GM21737 (cell line): ENCODE measurements around the gene GOT1.
A peak's percentile ranks its signal among the peaks of the same experiment; 100 is the strongest.

ENCODE experiments used
- ATAC-seq: cut with Tn5 transposase; IDR thresholded peaks from one replicate; pipeline ENCODE4 v1.9.1; 2021; ENCODE audit warnings: mild to moderate bottlenecking, moderate library complexity; ENCODE audit not compliant: unreplicated experiment

Gene GOT1

DNA sequence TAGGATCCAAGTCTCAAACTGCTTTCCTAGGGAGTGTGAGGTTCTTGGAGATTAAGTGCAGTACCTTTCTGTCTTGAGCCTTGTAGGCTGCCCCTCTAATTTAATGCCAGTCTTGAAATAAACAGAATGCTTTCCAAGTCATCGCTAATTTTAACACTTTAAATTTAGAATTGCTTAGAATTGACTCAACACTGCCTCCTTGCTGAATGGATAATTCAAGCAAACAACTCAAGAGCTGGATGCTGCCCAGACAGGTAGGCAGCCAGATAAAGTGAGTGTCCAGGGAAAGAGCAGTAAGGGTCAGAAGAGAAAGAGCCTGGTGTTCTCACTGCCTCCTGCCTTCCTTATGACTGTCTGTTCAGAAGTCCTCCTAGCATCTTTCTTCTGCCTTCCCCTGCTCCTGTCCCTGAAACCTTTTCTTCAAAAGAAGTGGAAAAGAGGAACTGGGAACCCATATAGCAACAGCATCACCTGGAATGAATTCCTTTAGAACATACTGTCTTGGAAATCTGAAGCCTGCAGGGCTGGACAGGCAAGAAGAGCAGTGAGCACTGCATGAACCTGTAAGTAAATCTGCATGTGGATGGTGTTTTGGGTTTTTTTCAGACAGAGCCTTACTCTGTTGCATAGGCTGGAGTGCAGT is 3.1 kb upstream of the GOT1 start:
- ATAC-seq: no peak

DNA sequence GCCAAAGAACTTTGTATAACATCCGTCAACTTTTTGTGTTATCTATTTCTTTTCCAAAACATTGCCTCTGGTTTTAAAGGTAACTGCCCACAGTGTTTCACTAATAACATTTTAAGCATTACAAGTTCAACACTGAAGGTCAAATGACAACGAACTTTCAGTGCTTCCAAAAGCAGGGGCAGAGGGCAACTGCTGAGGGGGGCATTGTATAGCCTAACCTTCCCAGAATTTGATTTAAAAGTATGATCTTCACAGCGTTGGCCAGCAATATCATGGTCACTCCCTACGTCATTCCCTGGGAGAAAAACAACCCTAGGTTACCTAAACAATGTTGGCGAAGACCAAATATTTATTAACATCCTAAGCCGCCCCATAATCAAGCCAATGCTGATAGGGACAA is 2.5 kb upstream of the GOT1 start:
- no peak for ATAC-seq

DNA sequence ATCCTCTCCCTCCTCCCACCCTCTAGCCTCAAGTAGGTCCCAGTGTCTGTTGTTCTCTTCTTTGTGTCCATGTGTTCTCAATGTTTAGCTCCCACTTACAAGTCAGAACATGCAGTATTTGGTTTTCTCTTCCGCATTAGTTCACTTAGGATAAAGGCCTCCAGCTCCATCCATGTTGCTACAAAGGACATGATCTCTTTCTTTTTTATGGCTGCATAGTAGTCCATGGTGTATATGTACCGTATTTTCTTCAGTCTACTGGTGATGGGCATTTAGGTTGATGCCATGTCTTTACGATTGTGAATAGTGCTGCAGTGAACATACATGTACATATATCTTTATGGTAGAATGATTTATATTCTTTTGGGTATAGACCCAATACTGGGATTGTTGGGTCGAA is 1.6 kb upstream of the GOT1 start:
- no peak for ATAC-seq

DNA sequence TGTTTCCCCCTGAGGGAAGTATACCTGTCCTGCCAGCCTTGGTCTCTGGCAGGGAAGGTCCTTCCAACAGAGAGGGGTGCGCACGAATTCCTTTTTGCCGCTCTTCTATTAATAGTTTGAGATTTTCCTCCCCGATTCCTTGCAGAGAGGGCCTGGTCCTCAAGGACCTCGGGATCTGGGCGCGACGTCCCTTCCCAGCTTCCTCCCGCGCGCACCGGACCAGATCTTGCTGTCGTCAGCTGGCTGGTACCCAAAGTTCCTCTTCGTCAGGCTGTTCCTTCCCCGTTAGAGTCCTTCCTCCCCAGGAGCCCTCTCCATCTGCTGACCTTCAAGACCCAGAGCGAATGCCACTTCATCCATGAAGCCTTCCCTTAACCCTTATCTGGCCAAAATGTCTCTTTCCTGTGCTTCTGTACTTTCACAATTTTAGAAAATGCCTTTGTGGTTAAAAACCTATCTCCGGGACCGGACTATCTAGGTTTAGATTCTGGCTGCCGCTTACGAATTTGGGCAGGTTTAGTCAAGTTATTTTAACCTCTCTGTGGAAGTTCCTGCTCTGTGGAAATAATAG is 851 bp upstream of the GOT1 start:
- ATAC-seq: peak; percentile 11

DNA sequence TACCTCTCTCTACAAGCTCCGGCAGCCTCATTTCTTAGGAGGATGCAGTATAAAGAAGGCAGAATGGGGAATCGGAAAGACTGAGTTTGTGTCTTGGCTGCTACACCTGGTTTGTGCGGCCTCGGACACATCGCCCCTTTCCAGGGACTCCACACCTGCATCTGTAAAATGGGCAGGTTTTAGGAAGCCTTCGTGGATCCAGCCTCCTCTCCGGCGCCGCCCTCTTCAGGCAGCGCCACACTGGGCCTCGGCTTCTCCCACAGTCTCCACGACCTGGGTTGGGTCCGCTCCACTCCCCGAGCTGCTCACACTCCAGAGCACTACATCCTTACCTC is 341 bp downstream of the GOT1 start:
- peak; percentile 17 for ATAC-seq

DNA sequence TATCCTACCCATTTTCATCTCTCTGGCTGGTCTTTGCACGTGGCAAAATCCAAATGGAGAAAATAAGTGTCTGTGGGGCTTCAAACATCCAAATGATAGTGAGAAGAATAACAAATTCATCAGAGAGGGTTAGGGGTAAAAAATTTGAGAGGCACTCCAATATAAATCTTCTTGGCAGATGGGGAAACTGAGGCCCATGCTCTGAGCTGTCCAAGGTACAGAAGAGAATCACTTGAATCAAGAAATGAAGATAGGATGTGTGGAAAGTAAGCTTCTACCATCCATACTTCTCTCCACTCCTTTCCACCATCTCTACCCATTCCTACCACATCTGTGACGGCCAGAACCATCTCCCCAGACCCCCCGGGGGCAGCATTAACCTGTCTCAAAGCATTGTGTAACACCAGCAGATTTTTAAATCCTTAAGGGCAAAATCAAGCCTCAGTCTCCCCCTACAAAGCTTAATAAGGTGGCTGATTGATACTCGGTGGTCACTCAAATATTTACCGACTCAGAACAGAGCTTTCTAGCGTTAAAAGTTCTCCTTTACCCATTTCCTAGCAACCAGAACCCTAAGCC is 818 bp downstream of the GOT1 start:
- no peak for ATAC-seq

DNA sequence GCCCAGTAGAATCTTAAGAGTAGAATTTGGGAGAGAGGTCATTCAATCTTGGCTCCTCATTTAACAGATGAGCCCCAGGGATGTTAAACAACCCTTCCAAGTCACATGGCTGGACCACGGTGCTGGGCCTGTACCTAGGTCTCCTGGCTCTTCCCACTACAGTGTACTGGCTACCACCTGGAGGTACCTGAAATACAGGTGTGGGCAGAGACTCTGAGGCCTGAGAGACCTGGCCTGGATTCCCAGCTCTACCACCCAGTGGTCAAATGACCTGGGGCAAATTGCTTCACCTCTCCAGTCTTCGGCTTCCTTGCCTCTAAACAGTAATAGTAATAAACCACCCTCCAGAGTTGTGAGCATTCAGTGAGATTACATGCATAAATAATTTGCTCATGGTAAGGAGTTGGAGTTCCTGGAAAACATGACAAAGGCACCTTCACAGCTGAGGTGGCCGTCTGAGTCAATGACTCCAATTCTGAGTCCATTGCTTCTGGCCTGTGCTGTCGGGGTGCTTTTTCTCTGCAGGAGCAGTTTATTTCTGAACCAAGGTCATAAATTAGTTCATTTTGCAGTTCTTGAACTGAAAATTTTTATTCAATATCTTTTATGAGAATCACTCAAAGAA is 2.7 kb downstream of the GOT1 start:
- ATAC-seq: no peak

DNA sequence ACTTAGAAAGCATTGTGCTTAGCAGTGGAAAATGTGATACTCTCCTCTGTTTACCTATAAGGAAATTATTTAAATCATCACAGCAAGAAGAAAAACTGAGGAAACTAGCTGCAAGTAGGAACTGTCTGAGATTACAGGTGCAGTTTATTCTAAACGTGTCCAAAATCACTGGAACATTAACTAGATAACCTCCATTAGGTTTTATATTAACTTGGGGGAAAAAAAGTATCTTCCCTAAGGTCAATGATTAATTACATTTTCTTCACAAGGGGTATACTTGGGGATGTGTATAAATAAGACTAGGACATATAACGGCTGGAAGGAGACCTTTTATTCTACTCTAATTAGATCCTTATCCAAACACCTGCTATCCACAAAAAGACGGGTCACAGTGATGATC is 3.7 kb downstream of the GOT1 start:
- ATAC-seq: no peak

DNA sequence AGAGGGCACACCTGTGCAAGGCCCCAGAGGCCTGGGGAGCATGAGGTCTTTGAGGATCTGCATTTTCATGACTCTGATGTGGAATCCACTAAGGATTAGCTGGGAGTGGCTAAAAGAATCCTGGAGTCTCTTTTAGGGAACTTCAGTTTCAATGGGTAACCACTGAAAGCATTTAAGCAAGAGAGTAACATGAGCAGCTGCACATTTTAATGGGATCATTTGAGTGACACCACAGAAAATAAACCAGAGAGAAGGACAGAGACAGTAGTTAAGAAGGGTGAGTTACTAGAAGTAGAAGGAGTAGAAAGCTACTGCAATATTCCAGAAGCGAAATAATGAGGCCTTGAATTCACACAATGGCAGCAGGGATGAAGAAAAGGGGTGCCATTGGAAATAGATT is 5.2 kb downstream of the GOT1 start:
- no peak for ATAC-seq

DNA sequence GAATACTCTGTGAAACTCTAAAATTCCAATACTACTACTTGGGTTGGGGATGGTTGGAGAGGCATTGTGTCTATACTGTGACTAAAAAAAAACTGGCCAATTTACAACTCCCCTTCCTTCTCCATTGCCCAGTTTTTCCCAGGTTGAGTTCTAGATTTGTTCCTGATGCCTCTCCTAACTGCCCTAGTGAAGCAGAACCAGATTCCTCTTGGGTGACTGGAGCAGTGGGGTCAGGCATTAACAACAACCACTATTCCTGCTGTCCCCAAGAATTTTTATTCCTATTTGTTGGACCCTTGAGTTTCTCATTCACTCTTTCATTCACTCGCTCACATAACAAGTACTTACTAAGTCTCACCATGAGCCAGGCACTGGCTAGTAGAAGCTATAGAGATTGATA is 5.8 kb downstream of the GOT1 start:
- no peak for ATAC-seq

DNA sequence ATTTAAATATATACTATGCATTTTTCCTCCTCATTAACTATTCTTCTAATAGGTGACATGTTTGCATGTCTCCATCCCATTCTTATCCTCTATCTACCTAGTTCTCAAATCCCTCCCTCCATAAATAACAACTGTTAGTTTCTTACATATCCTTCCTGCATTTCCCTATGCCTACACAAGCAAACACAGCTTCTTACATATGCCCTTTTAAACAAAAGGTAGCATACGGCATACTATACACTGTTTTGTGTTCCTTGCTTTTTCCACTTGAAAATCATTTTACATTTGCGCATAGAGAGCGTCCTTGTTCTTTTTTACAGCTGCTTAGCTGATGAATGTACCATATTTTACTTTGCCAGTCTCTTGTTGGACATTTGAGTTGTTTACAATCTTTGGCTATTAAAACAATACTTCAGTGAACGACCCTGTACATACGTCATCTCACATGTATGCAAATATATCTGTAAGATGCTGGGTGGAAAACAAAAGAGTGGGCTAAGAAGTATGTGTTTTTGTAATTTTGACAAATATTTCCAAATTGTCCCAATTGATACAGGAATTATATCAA is 7.8 kb downstream of the GOT1 start:
- ATAC-seq: no peak

DNA sequence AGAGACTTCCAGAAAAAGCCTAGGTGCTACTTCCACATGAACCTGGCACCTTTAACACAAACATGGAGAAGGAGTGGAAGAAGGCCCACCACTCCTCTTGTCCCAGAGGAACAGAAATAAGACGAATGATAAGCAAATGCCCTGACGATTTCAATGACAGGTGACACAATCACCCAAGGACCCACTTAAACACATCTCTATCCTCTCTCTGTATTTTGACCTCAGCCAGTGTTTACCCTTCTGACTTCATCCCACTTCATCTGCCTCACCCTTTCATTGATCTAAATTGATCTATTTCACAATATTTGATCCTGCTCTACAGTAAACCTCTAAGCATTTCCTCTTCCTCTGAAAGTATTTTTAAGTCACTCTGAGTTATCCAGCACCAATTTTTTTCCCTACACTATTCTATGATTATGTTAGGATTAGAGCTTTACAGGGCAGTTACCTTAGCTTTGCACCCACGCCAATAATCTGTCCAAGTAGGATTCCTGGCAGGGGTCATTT is 9.1 kb downstream of the GOT1 start:
- no peak for ATAC-seq

DNA sequence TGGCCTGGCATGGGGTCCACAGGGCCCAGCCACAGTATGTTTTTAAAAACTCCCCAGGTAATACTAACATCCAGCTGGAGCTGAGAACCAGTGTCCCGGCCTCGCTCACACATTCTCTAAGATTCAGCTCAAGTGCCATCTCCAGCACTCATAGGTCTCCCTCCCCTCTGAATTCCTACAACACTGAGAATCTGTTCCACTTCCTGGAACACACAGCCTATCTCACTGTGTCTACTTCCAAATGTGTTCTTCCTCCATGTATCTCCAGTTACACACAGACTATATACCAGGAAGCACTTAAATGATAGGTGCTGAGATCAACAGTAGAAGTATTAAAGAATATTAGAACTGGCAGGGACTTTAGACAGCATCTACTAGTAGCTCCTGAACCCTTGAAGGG is 10.7 kb downstream of the GOT1 start:
- no peak for ATAC-seq

DNA sequence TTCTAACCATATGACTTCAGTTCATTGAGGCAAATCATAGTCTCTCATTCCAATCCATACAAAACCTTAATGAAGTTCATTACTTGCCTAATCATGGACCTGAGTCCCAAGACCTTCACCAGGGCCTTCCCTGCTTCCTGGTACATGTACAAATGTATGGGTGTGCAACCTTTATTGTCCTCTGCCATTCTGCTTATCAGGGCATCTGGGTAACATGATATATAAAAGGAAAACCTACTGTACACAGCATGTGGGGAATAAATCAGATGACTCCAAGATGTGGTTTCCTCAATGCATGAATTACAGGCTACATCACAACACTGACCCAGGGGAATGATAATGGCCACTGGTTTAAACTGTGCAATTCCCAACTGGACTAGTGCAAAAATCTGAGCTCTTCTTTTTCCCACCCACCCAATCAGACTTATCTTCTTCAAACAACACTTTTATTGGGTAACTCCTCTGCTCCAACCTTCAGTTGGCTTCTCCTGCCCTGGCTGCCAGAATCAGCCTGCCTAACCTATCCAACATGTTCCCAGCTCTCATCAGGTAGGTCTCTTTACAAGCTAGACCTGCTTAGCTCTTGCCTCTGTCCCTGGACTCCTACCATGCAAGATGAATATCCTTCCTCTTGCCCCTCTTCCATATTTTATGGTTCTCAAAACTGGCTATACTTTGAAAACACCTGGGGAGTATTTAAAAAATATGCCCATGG is 11.4 kb downstream of the GOT1 start:
- ATAC-seq: no peak

DNA sequence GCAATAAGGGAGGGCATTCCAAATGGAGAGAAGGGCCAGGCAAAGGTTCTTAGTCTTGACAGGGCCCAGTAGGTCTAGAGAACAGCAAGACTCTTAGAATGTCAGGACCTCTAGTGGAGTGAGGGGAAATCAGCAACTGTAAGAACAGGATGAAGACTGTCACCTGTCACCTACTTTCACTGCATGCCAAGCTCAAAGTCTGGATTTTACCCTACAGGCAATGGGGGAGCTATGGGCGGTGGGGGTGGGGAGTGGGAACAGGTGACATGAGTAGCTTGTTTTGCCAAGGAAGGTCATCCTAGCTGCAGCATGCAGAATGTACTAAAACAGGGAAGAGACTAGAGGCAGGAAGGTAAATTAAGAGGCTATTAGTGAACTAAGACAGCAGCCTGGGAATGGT is 18.3 kb downstream of the GOT1 start:
- no peak for ATAC-seq

DNA sequence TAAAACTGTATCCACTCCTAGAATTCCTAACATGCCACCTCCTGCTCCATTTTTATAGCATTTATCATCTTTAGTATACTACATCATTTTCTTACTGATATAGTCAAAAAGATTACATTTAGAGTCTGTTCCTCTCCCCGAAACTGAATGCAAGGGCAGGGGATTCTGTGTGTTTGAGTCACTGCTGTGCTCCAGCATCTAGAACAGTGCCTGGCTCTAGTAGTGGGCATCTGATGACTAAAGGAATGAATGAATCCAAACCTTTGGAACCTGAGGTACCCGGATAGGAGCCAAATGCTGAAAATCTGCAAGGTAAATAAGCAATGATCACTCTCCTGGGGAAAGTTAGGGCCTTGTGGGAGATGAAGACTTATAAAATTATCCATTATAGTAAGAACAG is 18.9 kb downstream of the GOT1 start:
- ATAC-seq: no peak

DNA sequence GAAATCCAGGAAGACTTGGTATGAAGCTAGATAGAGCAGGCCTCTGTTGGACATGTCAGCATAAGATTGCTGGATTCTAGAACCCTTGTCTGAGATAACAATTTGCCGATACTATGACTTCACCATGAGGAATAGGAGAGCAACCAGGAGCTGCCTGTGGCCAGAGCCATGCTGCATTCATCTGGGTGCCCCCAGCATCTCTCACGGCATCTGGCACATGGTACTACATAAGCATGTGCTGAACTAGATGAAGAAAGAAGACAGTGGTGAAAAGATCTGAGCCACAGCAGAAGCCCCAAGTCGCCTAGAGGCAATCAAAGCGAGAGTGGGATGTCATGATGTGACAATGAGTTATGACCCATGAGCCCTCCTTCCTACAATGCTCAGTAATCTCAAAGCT is 19.5 kb downstream of the GOT1 start:
- ATAC-seq: no peak

DNA sequence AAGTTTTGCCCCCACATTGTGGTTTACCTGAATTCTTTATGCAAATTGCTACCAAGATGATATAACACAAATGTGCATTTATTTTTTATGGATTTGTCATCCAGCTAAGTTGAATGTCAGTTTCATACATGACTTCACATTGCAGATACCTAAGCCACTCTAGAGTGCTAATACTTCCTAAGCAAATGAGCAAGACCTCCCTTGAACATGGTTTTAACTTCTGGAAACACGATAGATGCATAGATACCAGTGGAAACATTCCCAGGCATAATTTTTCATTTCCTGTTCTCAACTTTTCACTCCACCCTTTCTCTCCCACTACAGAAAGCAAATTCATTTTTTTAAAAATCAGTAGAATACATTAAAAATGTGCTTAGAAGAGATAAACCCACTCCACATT is 20.3 kb downstream of the GOT1 start:
- ATAC-seq: no peak

DNA sequence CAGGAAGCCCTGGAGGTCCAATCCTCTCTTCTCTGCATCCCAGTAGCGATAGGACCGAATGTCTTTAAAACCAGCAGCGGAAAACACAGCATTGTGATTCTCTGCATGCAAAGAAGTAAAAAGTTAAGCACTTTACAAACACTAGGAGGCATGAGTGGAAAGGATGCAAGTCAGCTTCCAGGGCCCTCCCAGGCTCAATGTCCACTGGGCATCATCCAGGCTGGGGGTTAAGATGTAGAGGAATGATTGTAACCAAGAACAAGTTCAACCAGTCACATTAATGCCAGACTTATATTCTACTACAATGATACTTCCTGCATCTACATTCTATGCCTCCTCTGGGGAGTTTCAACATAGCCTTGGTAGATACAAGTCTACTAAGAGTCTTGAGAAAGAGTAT is 24.3 kb downstream of the GOT1 start:
- ATAC-seq: no peak

DNA sequence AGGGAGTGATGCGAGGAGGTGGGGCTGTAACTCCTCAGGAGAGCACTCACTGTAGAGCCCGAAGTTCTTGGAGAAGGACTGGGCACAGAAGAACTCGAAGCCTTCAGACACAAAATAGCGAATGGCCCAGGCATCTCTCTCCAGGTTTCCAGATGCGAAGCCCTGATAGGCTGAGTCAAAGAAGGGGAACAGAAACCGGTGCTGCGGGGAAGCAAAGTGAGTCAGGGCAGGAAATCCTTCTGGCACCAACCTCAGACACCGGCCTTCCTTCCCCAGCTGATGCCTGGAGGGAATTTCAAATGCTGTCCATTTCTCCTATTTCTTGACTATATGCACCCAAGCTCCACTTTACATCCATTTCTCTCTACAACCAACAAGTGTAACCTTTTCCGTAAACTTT is 26.8 kb downstream of the GOT1 start:
- peak; percentile 65 for ATAC-seq

DNA sequence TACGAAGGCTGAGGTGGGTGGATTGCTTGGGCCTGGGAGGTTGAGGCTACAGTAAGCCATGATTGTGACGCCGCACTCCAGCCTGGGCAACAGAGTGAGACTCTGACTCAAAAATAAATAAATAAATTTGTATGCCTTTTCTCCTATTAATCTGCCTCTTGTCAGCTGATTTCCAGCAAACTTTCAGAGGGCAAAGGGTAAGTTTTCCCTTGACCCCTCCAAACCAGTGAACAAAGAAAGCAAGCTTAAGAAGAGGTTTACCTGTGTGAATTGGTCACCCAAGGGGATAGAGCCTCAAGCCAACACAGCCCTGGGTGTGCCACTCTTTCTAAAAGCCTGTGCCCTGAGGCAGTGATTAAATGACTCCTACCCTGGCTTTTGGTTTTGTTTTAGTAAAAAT is 30.8 kb downstream of the GOT1 start:
- ATAC-seq: no peak
